ENCODE results near the gene FOXK1.

DNA sequence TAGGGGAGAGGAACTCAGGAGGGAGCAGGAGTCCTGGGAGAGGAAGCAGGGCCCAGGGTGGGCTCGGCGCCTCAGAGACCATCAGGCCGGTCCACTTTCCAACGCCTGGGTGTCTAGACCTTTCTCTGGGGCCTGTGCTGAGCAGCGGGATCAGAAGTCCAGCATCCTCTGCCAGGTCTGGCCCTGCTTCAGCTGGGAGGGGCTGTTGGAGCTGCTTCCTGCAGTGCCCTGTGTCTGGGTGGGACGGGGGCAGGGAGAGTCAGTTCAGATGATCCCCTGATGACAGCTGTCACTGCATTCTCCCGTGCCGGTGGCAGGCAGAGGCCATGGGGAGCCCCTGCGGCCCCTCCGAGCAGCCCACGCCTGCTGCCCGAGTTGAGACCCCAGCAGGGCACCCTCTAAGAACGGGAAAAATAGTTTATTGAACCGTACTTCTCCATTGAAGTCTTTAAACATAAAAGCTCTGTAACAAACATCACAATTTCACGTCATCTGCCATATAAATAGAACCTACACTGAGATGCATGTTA, 116.7 kb downstream of the FOXK1 start:
- no peak for TF ChIP-seq SP1 (IDR thresholded peaks at IDR 0.05)
- no peak for TF ChIP-seq TARDBP (IDR thresholded peaks at IDR 0.05)

Data from HEK293T (cell line).